Fibroblast of peridontal ligament (primary cell): Measurements from ENCODE around the gene TERB1.

ENCODE experiments used
- DNase-seq: peaks from one replicate; pipeline ENCODE4 v3.0.0-alpha.2; 2010; ENCODE audit errors: extremely low read depth

Gene TERB1

GRCh38 chr16:66750279-66751052, 50.9 kb downstream of the TERB1 start:
- no peak for DNase-seq

- DNase-seq, result peak; percentile 52
Observed at GRCh38 chr16:66746682-66747081, 54.7 kb downstream of the TERB1 start.

- no peak for DNase-seq
Observed at GRCh38 chr16:66746048-66746447, 55.3 kb downstream of the TERB1 start.

- DNase-seq, result no peak
Observed at GRCh38 chr16:66741950-66742808, 59.2 kb downstream of the TERB1 start.

- DNase-seq, result peak; percentile 95
Observed at GRCh38 chr16:66741169-66741900, 60.0 kb downstream of the TERB1 start.

- DNase-seq, result no peak
Observed at GRCh38 chr16:66740533-66740932, 60.9 kb downstream of the TERB1 start.

- peak; percentile 44 for DNase-seq
Observed at GRCh38 chr16:66740010-66740409, 61.4 kb downstream of the TERB1 start.

- DNase-seq, result no peak
Observed at GRCh38 chr16:66735891-66736290, 65.5 kb downstream of the TERB1 start.

- no peak for DNase-seq
Observed at GRCh38 chr16:66731101-66731500, 70.3 kb downstream of the TERB1 start.

- no peak for DNase-seq
Observed at GRCh38 chr16:66728804-66729203, 72.6 kb downstream of the TERB1 start.

- peak; percentile 84 for DNase-seq
Observed at GRCh38 chr16:66728117-66728787, 73.1 kb downstream of the TERB1 start.

GRCh38 chr16:66720766-66721165, 80.6 kb downstream of the TERB1 start:
- peak; percentile 36 for DNase-seq

- no peak for DNase-seq
Observed at GRCh38 chr16:66719246-66719645, 82.1 kb downstream of the TERB1 start.

GRCh38 chr16:66717776-66718175, 83.6 kb downstream of the TERB1 start:
- no peak for DNase-seq

GRCh38 chr16:66717112-66717675, 84.2 kb downstream of the TERB1 start:
- peak; percentile 55 for DNase-seq

- DNase-seq, result no peak
Observed at GRCh38 chr16:66714654-66715307, 86.6 kb downstream of the TERB1 start.

GRCh38 chr16:66714062-66714461, 87.3 kb downstream of the TERB1 start:
- no peak for DNase-seq

- no peak for DNase-seq
Observed at GRCh38 chr16:66713076-66713475, 88.3 kb downstream of the TERB1 start.

GRCh38 chr16:66712512-66712911, 88.9 kb downstream of the TERB1 start:
- DNase-seq, result no peak

- DNase-seq, result no peak
Observed at GRCh38 chr16:66711581-66711980, 89.8 kb downstream of the TERB1 start.

GRCh38 chr16:66706506-66706880, 94.9 kb downstream of the TERB1 start:
- DNase-seq, result no peak
